NT2/D1 (cell line): ENCODE results near the gene LIPE.

Experiments used
- DNase-seq: peaks from one replicate; pipeline ENCODE4 v3.0.0-alpha.2; 2011; ENCODE audit warnings: low read depth, low spot score
- H3K27me3 ChIP-seq: 2 replicates; pipeline ENCODE4 v1.6.0; 2011; ENCODE audit warnings: mild to moderate bottlenecking; ENCODE audit not compliant: insufficient read length, insufficient read depth
- H3K36me3 ChIP-seq: 2 replicates; pipeline ENCODE4 v1.6.1; 2011; ENCODE audit warnings: mild to moderate bottlenecking, low read length, mixed read lengths; ENCODE audit not compliant: insufficient read depth, insufficient read length
- H3K4me1 ChIP-seq: 2 replicates; pipeline ENCODE4 v1.5.1; 2011; ENCODE audit not compliant: insufficient read depth, insufficient read length
- H3K4me3 ChIP-seq: 2 replicates; pipeline ENCODE4 v1.5.1; 2011; ENCODE audit warnings: low read depth; ENCODE audit not compliant: insufficient read length
- H3K9ac ChIP-seq: 2 replicates; pipeline ENCODE4 v1.6.0; 2011; ENCODE audit warnings: low read depth; ENCODE audit not compliant: insufficient read length
- H3K9me3 ChIP-seq: 2 replicates; pipeline ENCODE4 v1.5.1; 2011; ENCODE audit warnings: mild to moderate bottlenecking, low read length; ENCODE audit not compliant: insufficient read depth
- SUZ12 ChIP-seq: IDR thresholded peaks from 2 replicates; pipeline ENCODE4 v1.6.1; 2011; ENCODE audit not compliant: insufficient read length, insufficient read depth; ENCODE audit errors: extremely low read depth
- YY1 ChIP-seq: IDR thresholded peaks from 2 replicates; pipeline ENCODE4 v1.6.1; 2011; ENCODE audit not compliant: insufficient read length, insufficient read depth
- ZNF274 ChIP-seq: IDR thresholded peaks from 2 replicates; pipeline ENCODE4 v1.6.1; 2011; ENCODE audit warnings: mild to moderate bottlenecking, low read depth, low read length

Gene LIPE

GRCh38 chr19:42421101-42421500, 6.1 kb downstream of the LIPE start:
- no peak for DNase-seq

DNA sequence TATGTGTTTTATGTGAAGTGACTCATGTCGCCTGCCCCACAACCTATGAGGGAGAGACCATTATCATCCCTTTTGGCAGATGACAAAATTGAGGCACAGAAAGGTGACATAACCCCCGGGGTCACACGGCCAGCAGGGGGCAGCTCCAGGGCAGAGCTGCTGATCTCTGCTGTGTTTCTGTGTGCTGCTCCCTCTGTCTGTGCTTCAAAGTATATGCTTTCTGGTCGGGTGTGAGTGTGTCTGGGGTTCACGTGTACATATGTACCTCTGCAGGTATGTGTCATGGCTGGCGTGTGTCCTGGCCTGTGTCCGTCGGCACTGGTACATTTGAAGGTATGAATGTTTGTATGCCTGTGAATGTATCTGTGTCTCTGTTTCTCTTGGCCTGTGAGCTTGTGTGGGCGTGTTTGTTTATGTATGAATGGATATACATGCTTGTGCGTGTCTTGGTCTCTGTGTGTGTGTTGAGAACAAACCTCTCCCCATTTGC, 7.1 kb downstream of the LIPE start:
- DNase-seq = no peak
- Histone ChIP-seq H3K36me3 (no peaks in the 10 kb centered on the region), H3K9ac (no peak overlapping the region), H3K9me3 (peaks cover 8% of the 10 kb centered on the region; the same call in 1 of the 2 replicates), H3K4me3 (no peak overlapping the region), H3K4me1 (peaks cover 7% of the 10 kb centered on the region), H3K27me3 (peaks cover 74% of the 10 kb centered on the region)
- no peak for TF ChIP-seq YY1
- no peak for TF ChIP-seq SUZ12
- no peak for TF ChIP-seq ZNF274

More at GRCh38 chr19:42421101-42421500, 6.1 kb downstream of the LIPE start:
- Histone ChIP-seq H3K4me3 (no peak overlapping the region), H3K9me3 (peaks cover 8% of the 10 kb centered on the region; the same call in 1 of the 2 replicates), H3K36me3 (no peaks in the 10 kb centered on the region), H3K4me1 (peaks cover 7% of the 10 kb centered on the region), H3K27me3 (peaks cover 79% of the 10 kb centered on the region), H3K9ac (no peak overlapping the region)
- TF ChIP-seq ZNF274 (no peak), YY1 (no peak), SUZ12 (no peak)

GRCh38 chr19:42419309-42419708, 7.9 kb downstream of the LIPE start:
- H3K9ac ChIP-seq = no peak overlapping the region
- TF ChIP-seq SUZ12 = no peak
- no peak for TF ChIP-seq YY1
- no peak for TF ChIP-seq ZNF274
- no peak for DNase-seq
- H3K4me3 ChIP-seq = no peak overlapping the region
- H3K9me3 ChIP-seq = peaks cover 7% of the 10 kb centered on the region; the same call in 1 of the 2 replicates
- no peaks in the 10 kb centered on the region for H3K36me3 ChIP-seq
- peaks cover 4% of the 10 kb centered on the region for H3K4me1 ChIP-seq
- peaks cover 73% of the 10 kb centered on the region for H3K27me3 ChIP-seq

- DNase-seq = no peak
Measured at GRCh38 chr19:42412661-42413076, 14.5 kb downstream of the LIPE start.

DNA sequence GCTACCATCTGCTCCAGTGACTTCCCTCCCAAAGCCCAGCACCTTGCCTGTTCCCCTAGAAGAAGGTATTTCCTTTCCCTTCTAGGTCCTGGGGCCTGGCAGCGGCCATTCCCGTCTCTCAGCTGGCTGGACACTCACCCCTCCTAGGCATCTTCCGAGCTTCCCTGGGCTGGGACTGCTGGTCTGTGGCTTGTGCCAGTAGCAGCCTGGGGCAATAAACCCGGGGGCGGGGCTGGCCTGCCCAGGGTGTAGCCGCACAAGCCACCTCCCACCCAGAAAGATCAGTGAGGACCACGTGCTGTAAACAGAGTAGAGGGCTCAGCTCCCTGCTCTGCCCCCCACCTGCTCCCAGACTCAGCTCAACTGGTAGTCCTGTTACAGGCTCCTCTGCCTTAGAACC, 15.0 kb downstream of the LIPE start:
- Histone ChIP-seq H3K9me3 (no peaks in the 10 kb centered on the region), H3K27me3 (peaks cover 42% of the 10 kb centered on the region), H3K9ac (no peak overlapping the region), H3K36me3 (peaks cover 6% of the 10 kb centered on the region), H3K4me1 (peaks cover 12% of the 10 kb centered on the region), H3K4me3 (no peak overlapping the region)
- no peak for TF ChIP-seq YY1
- TF ChIP-seq ZNF274 = no peak
- no peak for TF ChIP-seq SUZ12
- DNase-seq = no peak

More at GRCh38 chr19:42412661-42413076, 14.5 kb downstream of the LIPE start:
- Histone ChIP-seq H3K36me3 (peaks cover 6% of the 10 kb centered on the region), H3K4me1 (peaks cover 12% of the 10 kb centered on the region), H3K9me3 (no peaks in the 10 kb centered on the region), H3K4me3 (no peak overlapping the region), H3K27me3 (peaks cover 37% of the 10 kb centered on the region), H3K9ac (no peak overlapping the region)
- TF ChIP-seq SUZ12 = no peak
- TF ChIP-seq ZNF274 = no peak
- no peak for TF ChIP-seq YY1

- no peak overlapping the region for H3K9ac ChIP-seq
- no peak overlapping the region for H3K4me3 ChIP-seq
- no peaks in the 10 kb centered on the region for H3K9me3 ChIP-seq
- TF ChIP-seq ZNF274 (no peak), SUZ12 (no peak), YY1 (no peak)
- no peak for DNase-seq
- H3K4me1 ChIP-seq = peaks cover 12% of the 10 kb centered on the region
- H3K36me3 ChIP-seq = peaks cover 6% of the 10 kb centered on the region
- peaks cover 46% of the 10 kb centered on the region for H3K27me3 ChIP-seq
Measured at GRCh38 chr19:42411581-42412178, 15.5 kb downstream of the LIPE start.

- Histone ChIP-seq H3K27me3 (peaks cover 48% of the 10 kb centered on the region), H3K36me3 (peaks cover 6% of the 10 kb centered on the region), H3K4me1 (peaks cover 15% of the 10 kb centered on the region), H3K9me3 (no peaks in the 10 kb centered on the region), H3K4me3 (no peak overlapping the region), H3K9ac (no peak overlapping the region)
- no peak for DNase-seq
- no peak for TF ChIP-seq SUZ12
- no peak for TF ChIP-seq ZNF274
- no peak for TF ChIP-seq YY1
Measured at GRCh38 chr19:42410371-42410770, 16.8 kb downstream of the LIPE start.
